GM12891 (cell line): ENCODE measurements around the gene ZBTB5.

Source experiments
- PAX5 ChIP-seq: IDR thresholded peaks from 2 replicates; pipeline ENCODE4 v1.6.1; 2011; ENCODE audit warnings: low read length, moderate library complexity, mild to moderate bottlenecking; ENCODE audit not compliant: insufficient read depth, severe bottlenecking
- POLR2A ChIP-seq: IDR thresholded peaks from 2 replicates; pipeline ENCODE4 v1.6.1; 2011; ENCODE audit warnings: low read depth, low read length, control low read depth
- POLR2AphosphoS5 ChIP-seq: IDR thresholded peaks from 2 replicates; pipeline ENCODE4 v1.6.1; 2011; ENCODE audit warnings: low read depth, low read length, control low read depth
- POU2F2 ChIP-seq: IDR thresholded peaks from 2 replicates; pipeline ENCODE4 v1.6.1; 2011; ENCODE audit warnings: low read depth, mild to moderate bottlenecking, control low read depth, low read length, moderate library complexity
- TAF1 ChIP-seq: IDR thresholded peaks from 2 replicates; pipeline ENCODE4 v1.6.1; 2011; ENCODE audit warnings: low read depth, low read length, control low read depth

- TF ChIP-seq TAF1 (no peak), POLR2A (no peak), POLR2AphosphoS5 (no peak), POU2F2 (no peak), PAX5 (no peak)
Observed at GRCh38 chr9:37433867-37434371, 31.3 kb downstream of the ZBTB5 start.
